PC-9 (cell line): ENCODE results near the gene UBAC1. TPM values are rescaled to one million over a fixed set of nuclear protein-coding genes. Genes with fewer than 3 reads are reported as not detected.

Experiments used
- BruUV-seq: library from RNA; stranded (reverse); fragments of 400-500 nt; replicated peaks from 2 replicates; lab custom pipeline; 2021; lab: Mats Ljungman, UMichigan
- CTCF ChIA-PET: fragments of 300-600 bp; sonication (Branson Sonifier 250); formaldehyde crosslinking; loops from one replicate; lab custom pipeline; 2022; ENCODE audit warnings: antibody characterized with exemption; lab: Charles Lee
- POLR2A ChIA-PET: fragments of 300-600 bp; sonication (Branson Sonifier 250); formaldehyde crosslinking; loops from one replicate; lab custom pipeline; 2022; ENCODE audit warnings: antibody characterized with exemption; ENCODE audit not compliant: unreplicated experiment; lab: Charles Lee
- DNase-seq, 2 experiments: peaks; one replicate each; pipeline versions ENCODE4 v3.0.0 to v3.0.0-alpha.2; 2015 to 2022; ENCODE audit warnings: mixed read lengths in 1 of 2
- H2AFZ ChIP-seq: fragments of 200-600 bp; sonication (generic); 2 replicates; pipeline ENCODE4 v1.8.1; 2017; ENCODE audit warnings: antibody characterized with exemption
- H3F3A ChIP-seq: fragments of 200-600 bp; sonication (generic); 2 replicates; pipeline ENCODE4 v1.8.1; 2017; ENCODE audit warnings: antibody characterized with exemption, mild to moderate bottlenecking, low read depth; ENCODE audit not compliant: insufficient read depth
- H3K27ac ChIP-seq: fragments of 200-600 bp; sonication (generic); 2 replicates; pipeline ENCODE4 v1.6.1; 2016; ENCODE audit warnings: mixed run types
- H3K27me3 ChIP-seq: fragments of 200-600 bp; sonication (generic); 2 replicates; pipeline ENCODE4 v1.6.1; 2016; ENCODE audit warnings: low read depth, mixed run types; ENCODE audit not compliant: insufficient read depth
- H3K36me3 ChIP-seq: fragments of 200-600 bp; sonication (generic); 2 replicates; pipeline ENCODE4 v1.6.1; 2016; ENCODE audit warnings: low read depth, mixed run types
- H3K4me1 ChIP-seq: fragments of 200-600 bp; sonication (generic); replicated peaks from 2 replicates; pipeline ENCODE4 v1.6.1; 2016; ENCODE audit warnings: mixed run types; ENCODE audit not compliant: insufficient read depth
- H3K4me2 ChIP-seq: fragments of 200-600 bp; sonication (generic); 2 replicates; pipeline ENCODE4 v1.6.1; 2017; ENCODE audit warnings: mixed run types
- H3K4me3 ChIP-seq: fragments of 200-600 bp; sonication (generic); 2 replicates; pipeline ENCODE4 v1.6.1; 2016; ENCODE audit warnings: mixed run types
- H3K79me2 ChIP-seq: fragments of 200-600 bp; sonication (generic); 2 replicates; pipeline ENCODE4 v1.6.1; 2017; ENCODE audit warnings: low read depth, mixed run types
- H3K9me2 ChIP-seq: fragments of 200-600 bp; sonication (generic); 2 replicates; pipeline ENCODE4 v1.8.1; 2017; ENCODE audit warnings: mild to moderate bottlenecking; ENCODE audit not compliant: insufficient read depth
- H3K9me3 ChIP-seq: fragments of 200-600 bp; sonication (generic); 2 replicates; pipeline ENCODE4 v1.8.1; 2016; ENCODE audit warnings: low read depth; ENCODE audit not compliant: insufficient read depth
- H4K20me1 ChIP-seq: fragments of 200-600 bp; sonication (generic); 2 replicates; pipeline ENCODE4 v1.8.1; 2017; ENCODE audit not compliant: insufficient read depth
- CTCF ChIP-seq: fragments of 200-600 bp; sonication (generic); conservative IDR thresholded peaks from 2 replicates; pipeline ENCODE4 v1.6.1; 2017; ENCODE audit warnings: mixed run types, antibody characterized with exemption, mild to moderate bottlenecking, moderate library complexity
- EZH2 ChIP-seq: fragments of 200-600 bp; sonication (generic); IDR thresholded peaks from 2 replicates; pipeline ENCODE4 v1.8.0; 2017; ENCODE audit warnings: antibody characterized with exemption, low read depth
- intact Hi-C: fragments of 100-400 bp; cut with micrococcal nuclease; formaldehyde crosslinking; loops from one replicate; pipeline ENCODE4 v1.10.0; 2022; ENCODE audit not compliant: unreplicated experiment
- total RNA-seq: library from RNA; stranded (reverse); gene quantifications from 2 replicates; pipeline ENCODE4 v1.2.3, GENCODE V29; 2021

Gene UBAC1
- total RNA-seq, 1 experiment from 2014 or later: 27.6 TPM

- H3K4me1 ChIP-seq: 0 out of 2 replicates have a peak, but pooled peaks cover 6% of the 10 kb centered on the region
- H3K27ac ChIP-seq: no peak overlapping the region
- no peak overlapping the region for H2AFZ ChIP-seq
- no peak overlapping the region for H3K4me3 ChIP-seq
- no peaks in the 10 kb centered on the region for H4K20me1 ChIP-seq
- no peaks in the 10 kb centered on the region for H3K36me3 ChIP-seq
- peaks cover 12% of the 10 kb centered on the region; the same call in 1 of the 2 replicates for H3F3A ChIP-seq
- H3K79me2 ChIP-seq: peaks cover 27% of the 10 kb centered on the region
- TF ChIP-seq CTCF (no peak), EZH2 (no peak)
- ChIA-PET CTCF (no interaction called here), POLR2A (interaction anchor here (0.6 to 0.8 kb wide), 6 partner anchors 12 to 447 kb away, joined by 4 to 27 read pairs (median 6); partner anchors contain the start of gene TMEM250)
- BruUV-seq: no TSS peak
- H3K9me3 ChIP-seq: no peaks in the 10 kb centered on the region
- H3K9me2 ChIP-seq: no peaks in the 10 kb centered on the region
- intact Hi-C loops: no loop called here
- DNase-seq: no peak
- no peaks in the 10 kb centered on the region for H3K27me3 ChIP-seq
- H3K4me2 ChIP-seq: no peak overlapping the region
Observed at GRCh38 chr9:135907006-135907430, 54.2 kb downstream of the UBAC1 start.

- H3K36me3 ChIP-seq: no peaks in the 10 kb centered on the region
- H2AFZ ChIP-seq: no peak overlapping the region
- peak overlapping the region; percentile 93 for H3K27ac ChIP-seq
- BruUV-seq: no TSS peak
- no peaks in the 10 kb centered on the region for H4K20me1 ChIP-seq
- H3K79me2 ChIP-seq: peaks cover 30% of the 10 kb centered on the region
- H3K9me2 ChIP-seq: no peaks in the 10 kb centered on the region
- TF ChIP-seq EZH2 (no peak), CTCF (no peak)
- H3K4me1 ChIP-seq: 0 out of 2 replicates have a peak, but pooled peaks cover 6% of the 10 kb centered on the region
- no peak for DNase-seq
- H3F3A ChIP-seq: peaks cover 12% of the 10 kb centered on the region; the same call in 1 of the 2 replicates
- intact Hi-C loops: no loop called here
- no peaks in the 10 kb centered on the region for H3K9me3 ChIP-seq
- peak overlapping the region; percentile 52; the same call in 1 of the 2 replicates for H3K4me3 ChIP-seq
- peak overlapping the region; percentile 73 for H3K4me2 ChIP-seq
- H3K27me3 ChIP-seq: no peaks in the 10 kb centered on the region
- ChIA-PET CTCF (no interaction called here), POLR2A (interaction anchor here (0.7 kb wide), 1 partner anchor 50 kb away, joined by 5 read pairs; no protein-coding TSS in a partner anchor)
Observed at GRCh38 chr9:135906291-135907005, 54.7 kb downstream of the UBAC1 start.

- intact Hi-C loops: no loop called here
Observed at GRCh38 chr9:135905380-135906258, 55.6 kb downstream of the UBAC1 start.

More at GRCh38 chr9:135905380-135906258, 55.6 kb downstream of the UBAC1 start:
- ChIA-PET CTCF (no interaction called here), POLR2A (no interaction called here)
- Histone ChIP-seq H2AFZ (no peak overlapping the region), H3K79me2 (peaks cover 30% of the 10 kb centered on the region), H3K9me3 (no peaks in the 10 kb centered on the region), H3K36me3 (no peaks in the 10 kb centered on the region), H3K4me2 (peak overlapping the region; percentile 73), H3K4me1 (0 out of 2 replicates have a peak, but pooled peaks cover 6% of the 10 kb centered on the region), H4K20me1 (no peaks in the 10 kb centered on the region), H3K9me2 (no peaks in the 10 kb centered on the region), H3F3A (peaks cover 12% of the 10 kb centered on the region; the same call in 1 of the 2 replicates), H3K27me3 (no peaks in the 10 kb centered on the region), H3K27ac (peak overlapping the region; percentile 93), H3K4me3 (peak overlapping the region; percentile 52)
- no peak for TF ChIP-seq EZH2
- TF ChIP-seq CTCF: no peak
- BruUV-seq: no TSS peak
- DNase-seq: peak in 1 of 2 experiments; percentile 82
